Measurements from ENCODE around the gene GATC. TPM values are rescaled to one million over a fixed set of nuclear protein-coding genes. Genes with fewer than 3 reads are reported as not detected.
"Not testable (repeated sequence)": the region's sequence is repeated elsewhere in the genome, so short reads cannot be mapped to it uniquely, and the experiment has no call there.

The GATC gene
- total RNA-seq, 2 donors from 2014 or later, result 29.4 to 37.9 TPM

GRCh38 chr12:120485961-120486881 lies 40.0 kb downstream of the GATC start:
- Mint-ChIP-seq H3K27ac (no peak overlapping the region), H3K27me3 (ENCODE audit: low read depth) (no peaks in the 10 kb centered on the region), H3K4me3 (no peak overlapping the region), H3K36me3 (ENCODE audit: insufficient read depth in 2 of 2) (no peaks in the 10 kb centered on the region), H3K4me1 (ENCODE audit: low read depth) (no peaks in the 10 kb centered on the region), H3K9me3 (no peaks in the 10 kb centered on the region)
- no peak for DNase-seq
- ATAC-seq (replicated peaks in 1 of 2), result no peak

DNA sequence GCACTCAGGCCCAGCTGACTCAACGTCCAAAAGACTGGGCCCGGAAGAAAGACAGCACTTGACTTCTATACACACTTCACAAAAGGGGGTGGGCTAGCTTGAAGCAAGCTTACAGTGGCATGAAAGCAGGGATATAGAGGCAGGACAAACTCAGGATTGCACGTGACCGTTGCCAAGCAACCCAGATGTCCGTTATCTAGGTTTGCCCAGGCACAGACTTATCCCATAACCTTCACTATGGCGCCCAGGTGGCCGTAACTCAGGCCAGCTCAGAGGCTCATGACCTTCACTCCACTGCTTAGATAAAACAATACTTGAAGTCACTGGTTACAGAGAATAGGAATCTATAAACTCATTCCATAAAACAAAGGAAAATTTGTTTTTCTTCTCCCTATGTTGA lies 41.3 kb downstream of the GATC start:
- not testable (repeated sequence) for H3K4me1 Mint-ChIP-seq (ENCODE audit: low read depth); DNase-seq; H3K27me3 Mint-ChIP-seq (ENCODE audit: low read depth); H3K36me3 Mint-ChIP-seq (ENCODE audit: insufficient read depth in 2 of 2); H3K4me3 Mint-ChIP-seq; H3K9me3 Mint-ChIP-seq; ATAC-seq (replicated peaks in 1 of 2); H3K27ac Mint-ChIP-seq

DNA sequence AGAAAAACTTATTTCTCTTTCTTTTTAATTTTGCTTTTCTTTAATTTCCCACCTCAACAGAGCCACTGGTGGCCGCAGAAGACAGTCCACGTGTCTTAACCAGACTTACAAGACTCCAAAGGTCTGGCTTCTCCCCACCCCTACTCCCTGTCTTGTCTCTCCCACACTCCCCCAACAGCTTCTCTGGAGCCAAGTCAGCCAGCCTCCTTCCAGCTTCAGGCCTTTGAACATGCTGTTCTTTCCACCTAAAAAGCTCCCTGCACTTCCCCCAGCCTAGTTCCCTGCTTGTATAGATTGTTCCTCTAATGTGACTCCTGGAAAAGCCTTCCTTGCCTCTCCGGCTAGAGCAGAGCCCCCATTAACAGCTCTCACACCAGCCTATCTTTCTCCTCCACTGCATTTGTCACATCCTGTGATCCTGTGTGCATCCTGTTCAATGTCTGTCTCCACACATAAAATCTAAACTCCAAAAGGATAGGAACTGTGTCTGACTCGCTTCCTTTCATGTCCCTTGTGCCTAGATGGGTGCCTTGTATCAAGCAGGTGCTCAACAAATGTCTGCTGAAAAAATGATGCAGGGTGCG lies 41.9 kb downstream of the GATC start:
- DNase-seq (no peak), ATAC-seq (replicated peaks in 1 of 2) (no peak)
- no peaks in the 10 kb centered on the region for H3K27me3 Mint-ChIP-seq (ENCODE audit: low read depth)
- H3K36me3 Mint-ChIP-seq (ENCODE audit: insufficient read depth in 2 of 2), result no peaks in the 10 kb centered on the region
- H3K4me1 Mint-ChIP-seq (ENCODE audit: low read depth), result no peaks in the 10 kb centered on the region
- H3K9me3 Mint-ChIP-seq, result no peaks in the 10 kb centered on the region
- H3K4me3 Mint-ChIP-seq, result no peak overlapping the region
- no peak overlapping the region for H3K27ac Mint-ChIP-seq

DNA sequence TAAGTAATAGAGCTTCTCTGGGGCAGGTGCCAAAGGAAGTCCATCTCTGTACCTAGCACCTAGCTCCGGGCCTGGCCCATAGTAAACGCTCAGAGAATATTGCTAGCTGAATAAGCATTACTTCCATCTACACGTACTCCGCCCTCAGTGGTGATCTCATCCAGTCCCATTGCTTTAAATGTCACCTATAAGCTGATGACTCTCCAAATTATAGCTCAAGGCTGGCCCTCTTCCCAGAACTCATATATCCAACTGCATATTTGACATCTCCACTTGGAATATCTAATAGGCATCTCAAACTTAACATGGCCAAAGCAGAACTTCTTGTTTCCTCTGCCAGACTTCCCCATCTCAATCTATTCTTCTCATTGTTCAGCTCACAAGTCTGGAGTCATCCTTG lies 42.8 kb downstream of the GATC start:
- DNase-seq (no peak), ATAC-seq (replicated peaks in 1 of 2) (no peak)
- H3K36me3 Mint-ChIP-seq (ENCODE audit: insufficient read depth in 2 of 2), result no peaks in the 10 kb centered on the region
- H3K4me1 Mint-ChIP-seq (ENCODE audit: low read depth), result no peaks in the 10 kb centered on the region
- H3K27me3 Mint-ChIP-seq (ENCODE audit: low read depth), result no peaks in the 10 kb centered on the region
- H3K27ac Mint-ChIP-seq, result no peak overlapping the region
- no peak overlapping the region for H3K4me3 Mint-ChIP-seq
- H3K9me3 Mint-ChIP-seq, result no peaks in the 10 kb centered on the region

DNA sequence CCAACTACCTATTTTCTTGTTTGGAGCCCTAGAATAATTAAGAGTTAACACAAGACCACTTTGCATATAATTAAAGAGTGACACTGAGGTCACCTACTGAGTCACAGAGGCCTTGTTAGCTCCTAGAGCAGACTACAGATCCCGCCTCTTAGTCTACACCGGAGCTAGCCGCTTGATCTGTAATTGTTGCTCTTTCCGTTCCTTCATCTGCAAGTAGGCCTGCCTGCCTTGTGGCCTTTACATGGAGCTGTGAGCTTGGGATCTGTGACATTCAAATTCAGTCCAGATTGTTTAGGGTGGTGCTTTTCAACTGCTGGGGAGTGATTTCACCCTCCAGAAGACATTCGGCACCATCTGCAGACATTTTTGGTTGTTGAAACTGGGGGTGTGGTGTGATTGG lies 44.1 kb downstream of the GATC start:
- no peaks in the 10 kb centered on the region for H3K9me3 Mint-ChIP-seq
- H3K36me3 Mint-ChIP-seq (ENCODE audit: insufficient read depth in 2 of 2), result no peaks in the 10 kb centered on the region
- DNase-seq (no peak), ATAC-seq (replicated peaks in 1 of 2) (no peak)
- H3K4me3 Mint-ChIP-seq, result no peak overlapping the region
- H3K27me3 Mint-ChIP-seq (ENCODE audit: low read depth), result no peaks in the 10 kb centered on the region
- no peak overlapping the region for H3K27ac Mint-ChIP-seq
- peaks cover 7% of the 10 kb centered on the region for H3K4me1 Mint-ChIP-seq (ENCODE audit: low read depth)

GRCh38 chr12:120490833-120491512 lies 44.7 kb downstream of the GATC start:
- H3K27me3 Mint-ChIP-seq (ENCODE audit: low read depth), result no peaks in the 10 kb centered on the region
- no peaks in the 10 kb centered on the region for H3K9me3 Mint-ChIP-seq
- no peaks in the 10 kb centered on the region for H3K36me3 Mint-ChIP-seq (ENCODE audit: insufficient read depth in 2 of 2)
- DNase-seq (no peak), ATAC-seq (replicated peaks in 1 of 2) (no peak)
- H3K27ac Mint-ChIP-seq, result no peak overlapping the region
- peaks cover 13% of the 10 kb centered on the region for H3K4me1 Mint-ChIP-seq (ENCODE audit: low read depth)
- H3K4me3 Mint-ChIP-seq, result no peak overlapping the region

GRCh38 chr12:120495186-120495730 lies 49.0 kb downstream of the GATC start:
- H3K9me3 Mint-ChIP-seq, result no peaks in the 10 kb centered on the region
- peaks cover 6 to 13% of the 10 kb centered on the region in 2 donors for H3K36me3 Mint-ChIP-seq (ENCODE audit: insufficient read depth in 2 of 2)
- H3K4me3 Mint-ChIP-seq, result peak overlapping the region; percentile 93 to 97
- H3K27me3 Mint-ChIP-seq (ENCODE audit: low read depth), result no peaks in the 10 kb centered on the region
- H3K27ac Mint-ChIP-seq, result peak overlapping the region; percentile 45
- H3K4me1 Mint-ChIP-seq (ENCODE audit: low read depth), result peaks cover 33% of the 10 kb centered on the region
- ATAC-seq (replicated peaks in 1 of 2) (no peak), DNase-seq (no peak)

GRCh38 chr12:120495731-120496412 lies 49.6 kb downstream of the GATC start, which contains the start of gene DYNLL1:
Gene DYNLL1 (plus strand): TSS chr12:120496113. CDS start chr12:120496422, 309 bp downstream.
- H3K9me3 Mint-ChIP-seq, result no peaks in the 10 kb centered on the region
- no peaks in the 10 kb centered on the region for H3K27me3 Mint-ChIP-seq (ENCODE audit: low read depth)
- peaks cover 33% of the 10 kb centered on the region for H3K4me1 Mint-ChIP-seq (ENCODE audit: low read depth)

GRCh38 chr12:120496413-120497340 lies 50.4 kb downstream of the GATC start:
- peak overlapping the region; percentile 93 to 97 for H3K4me3 Mint-ChIP-seq
- H3K4me1 Mint-ChIP-seq (ENCODE audit: low read depth), result peaks cover 33% of the 10 kb centered on the region
- H3K27me3 Mint-ChIP-seq (ENCODE audit: low read depth), result no peaks in the 10 kb centered on the region
- peak overlapping the region; percentile 86 for H3K27ac Mint-ChIP-seq
- H3K9me3 Mint-ChIP-seq, result no peaks in the 10 kb centered on the region
- peaks cover 6 to 13% of the 10 kb centered on the region in 2 donors for H3K36me3 Mint-ChIP-seq (ENCODE audit: insufficient read depth in 2 of 2)
- DNase-seq (peak; percentile 46 to 54), ATAC-seq (replicated peaks in 1 of 2) (peak in 1 of 2 donors; percentile 14)

More at GRCh38 chr12:120495731-120496412, 49.6 kb downstream of the GATC start, which contains the start of gene DYNLL1:
- DNase-seq (peak; percentile 98 to 99), ATAC-seq (replicated peaks in 1 of 2) (peak; percentile 95 to 96)
- peak within 1 kb of the TSS; percentile 86 for H3K27ac Mint-ChIP-seq
- H3K4me3 Mint-ChIP-seq, result peak within 1 kb of the TSS; percentile 93 to 97
- peaks cover 6 to 13% of the 10 kb centered on the region in 2 donors for H3K36me3 Mint-ChIP-seq (ENCODE audit: insufficient read depth in 2 of 2)

- peak overlapping the region; percentile 64 for H3K27ac Mint-ChIP-seq
- no peak for ATAC-seq (replicated peaks in 1 of 2)
Observed at GRCh38 chr12:120497524-120498150, 51.4 kb downstream of the GATC start.

GRCh38 chr12:120498870-120499515 lies 52.7 kb downstream of the GATC start:
- DNase-seq (no peak), ATAC-seq (replicated peaks in 1 of 2) (no peak)
- H3K36me3 Mint-ChIP-seq (ENCODE audit: insufficient read depth in 2 of 2), result peaks cover 7 to 19% of the 10 kb centered on the region in 2 donors
- no peak overlapping the region for H3K4me3 Mint-ChIP-seq
- H3K27me3 Mint-ChIP-seq (ENCODE audit: low read depth), result no peaks in the 10 kb centered on the region
- H3K4me1 Mint-ChIP-seq (ENCODE audit: low read depth), result peaks cover 33% of the 10 kb centered on the region
- H3K9me3 Mint-ChIP-seq, result no peaks in the 10 kb centered on the region
- H3K27ac Mint-ChIP-seq, result peak overlapping the region; percentile 61

More at GRCh38 chr12:120497524-120498150, 51.4 kb downstream of the GATC start:
- Mint-ChIP-seq H3K4me3 (peak overlapping the region; percentile 93 to 97), H3K36me3 (ENCODE audit: insufficient read depth in 2 of 2) (peaks cover 6 to 14% of the 10 kb centered on the region in 2 donors), H3K4me1 (ENCODE audit: low read depth) (peaks cover 33% of the 10 kb centered on the region), H3K9me3 (no peaks in the 10 kb centered on the region), H3K27me3 (ENCODE audit: low read depth) (no peaks in the 10 kb centered on the region)
- DNase-seq, result no peak

All from activated T-cell treated with anti-CD3 and anti-CD28 coated beads, Interleukin-2, amount 50 U/mL, for 72 hours (primary cell).